ENCODE data around the gene PPARG.
A peak's percentile ranks its signal among the peaks of the same experiment; 100 is the strongest.
"Not testable (repeated sequence)": the region's sequence is repeated elsewhere in the genome, so short reads cannot be mapped to it uniquely, and the experiment has no call there.

PPARG gene

DNA sequence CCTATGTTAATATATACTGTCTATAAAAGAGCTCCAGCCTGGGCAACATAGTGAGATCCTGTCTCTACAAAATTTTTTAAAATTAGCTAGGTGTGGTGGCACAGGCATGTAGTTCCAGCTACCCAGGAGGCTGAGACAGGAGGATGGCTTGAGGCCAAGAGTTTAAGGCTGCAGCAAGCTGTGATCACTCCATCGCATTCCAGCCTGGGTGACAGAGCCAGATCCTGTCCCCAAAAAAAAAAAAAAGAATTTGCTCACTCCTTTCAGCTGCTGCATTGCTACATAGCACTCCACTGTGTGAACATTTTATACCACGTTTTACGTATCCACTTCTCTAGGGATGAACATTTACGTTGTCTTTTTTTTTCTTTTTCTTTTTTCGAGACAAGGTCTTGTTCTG lies 189.5 kb downstream of the PPARG start:
- no peak overlapping the region for H3K4me3 ChIP-seq (replicated peaks; ENCODE audit: insufficient read depth, low read length)
- DNase-seq (ENCODE audit: low read depth in 1 of 2, low spot score in 1 of 2), result no peak
- no peak overlapping the region for H3K27ac ChIP-seq (replicated peaks)
- no peak for TF ChIP-seq SPI1 (IDR thresholded peaks at IDR 0.05; ENCODE audit: borderline replicate concordance, low read depth)
- TF ChIP-seq REST (IDR thresholded peaks at IDR 0.05; ENCODE audit: insufficient replicate concordance, low read depth), result no peak
- no peak for TF ChIP-seq GABPA (IDR thresholded peaks at IDR 0.05; ENCODE audit: low read depth)
- TF ChIP-seq CTCF (IDR thresholded peaks at IDR 0.05; ENCODE audit: insufficient read depth, low read length), result no peak
- no peak for TF ChIP-seq POLR2AphosphoS5 (IDR thresholded peaks at IDR 0.05; ENCODE audit: low read depth)
- H3K27me3 ChIP-seq (ENCODE audit: insufficient read depth, poor library complexity, severe bottlenecking), result no peaks in the 10 kb centered on the region

DNA sequence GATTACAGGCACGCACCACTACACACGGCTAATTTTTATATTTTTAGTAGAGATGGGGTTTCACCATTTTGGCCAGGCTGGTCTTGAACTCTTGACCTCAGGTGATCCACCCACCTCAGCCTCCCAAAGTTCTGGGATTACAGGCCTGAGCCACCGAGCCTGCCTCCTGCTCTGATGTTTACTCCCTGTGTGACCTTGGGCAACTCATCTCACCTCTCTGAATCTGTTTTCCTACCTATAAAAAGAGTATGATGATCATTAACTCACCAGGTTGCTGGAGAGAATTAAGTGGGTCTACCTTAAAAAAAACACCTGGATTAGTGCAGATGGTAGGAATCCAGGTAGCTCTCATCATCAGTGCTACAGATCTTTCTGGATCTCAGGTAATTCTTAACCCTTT lies 190.3 kb downstream of the PPARG start:
- not testable (repeated sequence) for H3K4me3 ChIP-seq (replicated peaks; ENCODE audit: insufficient read depth, low read length); H3K27ac ChIP-seq (replicated peaks); DNase-seq (ENCODE audit: low read depth in 1 of 2, low spot score in 1 of 2); H3K27me3 ChIP-seq (ENCODE audit: insufficient read depth, poor library complexity, severe bottlenecking)

DNA sequence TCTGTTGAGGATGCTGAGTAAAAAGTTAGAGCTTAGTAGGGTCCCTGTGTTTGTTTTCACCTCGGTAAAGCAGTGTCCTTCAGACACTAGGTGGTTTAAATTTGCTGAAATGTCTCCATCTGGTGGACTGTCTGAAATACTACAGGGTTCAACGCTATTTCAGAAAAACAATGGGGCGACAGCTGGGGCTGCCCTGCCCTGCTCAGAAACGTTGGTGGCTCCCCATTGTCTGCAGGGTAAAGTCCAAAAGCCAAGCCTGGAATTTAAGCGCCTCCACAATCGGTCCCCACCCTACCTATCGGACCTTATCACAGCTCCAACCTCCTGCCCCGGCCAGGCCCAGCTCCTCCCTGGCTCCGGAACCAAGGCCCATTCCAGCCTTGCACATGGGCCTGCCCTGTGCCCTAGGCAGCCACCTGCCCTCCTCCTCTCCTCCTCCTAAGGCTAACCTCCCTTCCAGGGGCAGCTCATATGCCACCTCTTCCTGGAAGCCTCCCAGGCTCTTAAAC lies 191.1 kb downstream of the PPARG start:
- peak; percentile 33 for TF ChIP-seq CTCF (IDR thresholded peaks at IDR 0.05; ENCODE audit: insufficient read depth, low read length)
- TF ChIP-seq REST (IDR thresholded peaks at IDR 0.05; ENCODE audit: insufficient replicate concordance, low read depth), result no peak
- no peak for TF ChIP-seq SPI1 (IDR thresholded peaks at IDR 0.05; ENCODE audit: borderline replicate concordance, low read depth)
- Histone ChIP-seq H3K27ac (replicated peaks) (no peak overlapping the region; the same call in 1 of the 2 replicates), H3K27me3 (ENCODE audit: insufficient read depth, poor library complexity, severe bottlenecking) (no peaks in the 10 kb centered on the region), H3K4me3 (replicated peaks; ENCODE audit: insufficient read depth, low read length) (no peak overlapping the region)
- DNase-seq (ENCODE audit: low read depth in 1 of 2, low spot score in 1 of 2), result peak in 1 of 2 experiments; percentile 46

- DNase-seq (ENCODE audit: low read depth in 1 of 2, low spot score in 1 of 2), result no peak
- H3K4me3 ChIP-seq (replicated peaks; ENCODE audit: insufficient read depth, low read length), result peak overlapping the region; percentile 45
- no peak for TF ChIP-seq REST (IDR thresholded peaks at IDR 0.05; ENCODE audit: insufficient replicate concordance, low read depth)
- TF ChIP-seq GABPA (IDR thresholded peaks at IDR 0.05; ENCODE audit: low read depth), result no peak
- no peak for TF ChIP-seq CTCF (IDR thresholded peaks at IDR 0.05; ENCODE audit: insufficient read depth, low read length)
- no peak for TF ChIP-seq SPI1 (IDR thresholded peaks at IDR 0.05; ENCODE audit: borderline replicate concordance, low read depth)
- TF ChIP-seq POLR2AphosphoS5 (IDR thresholded peaks at IDR 0.05; ENCODE audit: low read depth), result no peak
- peak overlapping the region; percentile 42; the same call in 1 of the 2 replicates for H3K27ac ChIP-seq (replicated peaks)
- no peaks in the 10 kb centered on the region for H3K27me3 ChIP-seq (ENCODE audit: insufficient read depth, poor library complexity, severe bottlenecking)
Measured at GRCh38 chr3:12483410-12483809, 194.5 kb downstream of the PPARG start.
